Left ventricle myocardium superior (tissue), 1 donor: Measurements from ENCODE around the gene C1QTNF7. TPM values are rescaled to one million over a fixed set of nuclear protein-coding genes. Genes with fewer than 3 reads are reported as not detected.

ENCODE experiments used
- ATAC-seq: fragments of 200-7000 bp; cut with Tn5 transposase; one replicate; pipeline ENCODE4 v1.9.1; 2020; ENCODE audit warnings: mild to moderate bottlenecking, moderate library complexity
- DNase-seq: peaks from one replicate; pipeline ENCODE4 v3.0.0-alpha.2; 2020
- intact Hi-C: fragments of 100-400 bp; cut with micrococcal nuclease; formaldehyde crosslinking; loops from one replicate; pipeline ENCODE4 v1.11.0; 2022
- total RNA-seq: library from RNA; stranded (reverse); fragmentation: NEBNext Ultra II Directional; extraction: Animal tissue kit (Norgen Biotek cat#: 25700); gene quantifications from one replicate; pipeline ENCODE4 v1.2.1, GENCODE V29; 2021
- donor health status: DM: no; HTN: yes; CAD: no; lungs with severe emphysema.

C1QTNF7 gene
- total RNA-seq, 1 donor from 2014 or later = 3.1 TPM

DNA sequence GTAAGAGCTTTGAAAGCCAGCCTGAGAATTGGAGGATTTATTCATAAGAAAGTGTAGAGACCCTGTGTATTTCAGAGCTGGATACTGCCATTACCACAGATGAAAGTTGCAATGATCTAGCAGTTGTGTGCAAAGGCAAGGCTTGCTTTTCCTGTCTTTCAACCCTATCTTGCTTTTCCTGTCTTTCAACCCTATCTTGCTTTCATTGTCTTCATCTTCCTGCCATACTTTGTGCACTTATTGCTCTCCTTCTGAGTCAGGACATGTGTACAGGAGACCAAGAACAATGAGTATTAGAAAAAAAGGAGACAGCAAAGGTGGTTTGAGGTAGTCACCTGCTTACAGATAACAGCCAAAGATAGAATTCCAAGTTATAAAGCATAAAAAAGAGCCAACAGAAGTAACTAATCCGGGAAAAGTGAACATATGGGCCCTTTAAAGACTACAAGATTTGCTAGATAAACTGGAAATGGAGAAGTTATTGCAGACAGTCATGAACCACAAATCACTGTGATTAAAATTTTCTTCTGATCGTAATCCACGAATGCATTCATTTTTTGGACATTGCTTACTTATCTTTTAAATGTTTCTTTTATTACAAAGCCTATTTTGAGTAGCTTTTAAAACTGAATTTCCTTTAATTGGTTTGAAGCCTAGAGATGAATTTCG is 17.2 kb downstream of the C1QTNF7 start:
- DNase-seq (no peak), ATAC-seq (no peak)
- intact Hi-C loops = no loop called here

DNA sequence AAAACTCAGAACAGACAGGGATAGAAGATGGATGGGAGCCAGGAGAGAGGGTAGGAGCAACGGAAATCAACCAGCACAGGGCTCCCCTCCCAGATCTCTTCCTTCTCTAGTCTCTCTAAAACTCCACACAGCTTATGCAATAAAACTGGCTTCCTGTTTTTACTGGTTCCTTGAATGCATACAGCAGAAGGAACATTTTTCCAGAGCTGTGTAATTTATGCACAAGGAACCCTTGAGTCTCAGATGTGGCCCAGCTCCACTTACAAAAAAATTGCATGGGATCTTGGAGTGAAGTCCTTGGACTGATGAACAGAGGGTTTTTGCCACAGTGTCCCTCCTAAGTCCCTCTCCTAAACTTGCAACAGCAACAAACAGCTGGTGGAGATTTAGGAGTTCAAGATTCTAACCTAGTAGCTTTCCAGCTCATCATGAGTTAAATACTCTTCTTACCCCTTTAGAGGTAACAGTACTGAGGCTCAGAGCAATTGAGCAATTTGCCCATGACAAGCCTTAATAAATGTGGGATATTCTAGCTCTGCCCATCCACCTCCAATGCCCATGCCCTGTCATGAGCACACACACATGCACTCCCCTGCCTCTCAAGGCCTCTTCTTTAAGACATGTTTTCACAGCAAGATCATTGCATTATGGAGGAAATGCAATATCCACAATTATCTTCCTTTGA is 23.5 kb downstream of the C1QTNF7 start:
- DNase-seq (no peak), ATAC-seq (peak; percentile 71)
- intact Hi-C loops = loop anchor here (10.0 kb wide), 1 partner anchor 47 kb away; no protein-coding TSS in a partner anchor

DNA sequence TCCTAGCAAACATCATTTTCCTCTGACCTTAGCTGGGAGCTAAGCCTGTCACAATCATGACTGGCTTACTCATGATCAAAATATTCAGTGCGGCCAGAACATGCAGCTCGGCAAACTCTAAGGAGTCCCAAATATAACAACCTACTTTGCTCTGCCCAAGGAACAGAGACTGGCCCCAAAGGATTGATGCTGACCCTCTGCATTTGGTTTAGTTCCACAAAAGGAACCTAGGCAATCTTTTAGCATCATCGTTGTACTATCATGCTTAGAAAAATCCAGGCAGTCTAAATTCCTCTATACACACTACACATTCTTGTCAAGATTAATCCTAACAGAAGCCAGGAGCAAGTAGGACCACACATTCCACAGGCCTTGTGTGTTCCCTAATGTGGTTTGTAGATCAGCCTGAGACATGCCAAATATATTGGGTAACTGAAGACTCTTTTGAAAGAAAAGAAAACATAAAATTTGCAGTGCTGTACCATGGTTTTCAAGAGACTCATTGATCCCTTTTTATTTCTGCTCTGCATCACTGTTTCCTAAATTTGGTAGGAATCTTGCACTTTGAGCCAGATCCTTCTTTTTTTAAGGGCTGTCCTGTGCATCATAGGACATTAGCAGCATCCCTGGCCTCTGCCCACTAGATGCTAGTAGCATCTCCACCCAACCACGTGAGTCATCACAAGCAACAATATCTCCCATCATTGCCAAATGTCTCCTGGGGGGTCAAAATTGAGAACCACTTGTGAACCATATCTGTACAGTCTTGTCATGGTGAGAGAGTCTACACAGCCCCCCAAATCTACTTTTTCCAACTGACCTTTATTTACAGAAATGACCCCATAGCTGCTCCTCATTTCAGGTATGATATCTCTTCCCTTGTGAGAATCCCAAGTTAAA is 24.3 kb downstream of the C1QTNF7 start:
- ATAC-seq (peak; percentile 82), DNase-seq (no peak)
- intact Hi-C loops = loop anchor here (10.0 kb wide), 1 partner anchor 47 kb away; no protein-coding TSS in a partner anchor

DNA sequence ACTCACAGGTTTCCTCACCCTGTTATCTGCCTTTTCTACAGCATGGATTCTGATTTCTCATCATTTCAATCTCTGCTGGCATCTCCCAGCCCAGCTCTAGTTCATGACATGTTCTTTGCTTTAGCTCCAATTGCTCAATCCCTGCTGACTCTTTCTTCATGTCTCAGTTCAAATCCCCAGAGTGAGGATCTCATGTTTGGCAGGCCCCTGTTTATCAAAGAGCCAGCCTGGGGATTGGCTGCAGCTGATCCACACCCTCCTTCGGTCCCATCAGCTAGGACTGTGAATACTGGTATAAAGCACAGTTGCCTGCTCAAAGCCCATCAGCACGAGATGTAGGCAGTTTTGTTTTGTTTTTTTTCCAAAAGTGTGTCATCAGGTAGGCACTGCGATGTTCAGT is 27.5 kb downstream of the C1QTNF7 start:
- DNase-seq (peak; percentile 49), ATAC-seq (peak; percentile 77)
- intact Hi-C loops = loop anchor here (10.0 kb wide), 1 partner anchor 50 kb away; no protein-coding TSS in a partner anchor

DNA sequence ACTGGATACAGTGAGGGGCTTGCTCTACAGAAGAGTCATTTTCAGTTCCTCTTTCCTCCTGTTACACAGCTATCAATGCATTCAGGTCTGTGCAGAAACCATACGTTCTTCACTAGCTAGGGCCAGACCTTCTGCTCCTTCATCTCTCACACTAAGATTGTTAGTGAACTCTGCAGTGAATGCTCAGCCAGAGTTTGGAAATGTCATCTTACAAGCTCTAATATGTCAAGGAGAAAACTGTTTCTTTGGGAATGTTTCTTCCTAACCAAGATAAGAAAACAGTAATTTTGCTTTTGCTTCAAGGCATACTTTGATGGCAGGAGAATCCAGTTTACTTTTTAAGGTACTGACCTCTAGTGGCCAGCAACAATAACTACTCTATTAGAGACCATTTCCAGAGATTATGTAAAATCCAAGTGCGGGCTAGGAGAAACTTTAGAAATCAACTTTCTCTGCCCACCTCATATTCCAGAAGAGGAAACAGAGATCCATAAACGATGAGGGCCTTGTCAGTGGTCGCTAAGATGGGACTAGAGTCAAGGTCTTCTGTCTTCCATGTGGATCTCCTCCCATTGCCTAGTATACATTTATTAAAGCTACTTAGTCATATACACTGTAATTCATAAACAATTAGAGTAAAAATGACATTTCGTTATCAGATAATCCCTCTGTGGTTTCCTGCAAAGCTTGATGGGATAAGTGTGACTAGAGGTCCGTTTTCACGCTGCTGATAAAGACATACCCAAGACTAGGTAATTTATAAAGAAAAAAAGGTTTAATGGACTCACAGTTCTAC is 29.8 kb downstream of the C1QTNF7 start:
- DNase-seq = no peak
- intact Hi-C loops = loop anchor here (2.0 to 10.0 kb wide), 3 partner anchors 53 to 227 kb away; no protein-coding TSS in a partner anchor

DNA sequence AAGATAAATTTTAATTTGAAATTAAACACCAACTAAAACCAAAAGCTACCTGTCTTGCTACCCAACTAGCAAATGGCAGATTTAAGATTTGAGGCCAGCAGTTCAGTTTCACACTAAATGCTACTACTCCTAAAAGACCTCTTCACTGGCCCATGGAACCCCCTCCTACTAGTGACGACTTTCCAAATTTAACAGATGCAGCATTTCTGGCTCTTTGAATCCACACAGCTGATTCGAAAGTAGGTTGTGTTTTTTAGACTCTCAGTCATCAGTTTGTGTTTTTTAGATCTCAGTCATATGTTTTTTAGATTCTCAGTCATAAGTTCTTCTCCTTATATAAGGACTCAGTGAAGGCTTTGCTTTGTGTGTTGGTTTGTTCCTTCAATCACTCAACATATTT is 30.8 kb downstream of the C1QTNF7 start:
- DNase-seq = no peak
- no peak for ATAC-seq
- intact Hi-C loops = loop anchor here (10.0 kb wide), 1 partner anchor 54 kb away; no protein-coding TSS in a partner anchor

More for the DNA sequence above, 29.8 kb downstream of the C1QTNF7 start:
- ATAC-seq = peak; percentile 74

DNA sequence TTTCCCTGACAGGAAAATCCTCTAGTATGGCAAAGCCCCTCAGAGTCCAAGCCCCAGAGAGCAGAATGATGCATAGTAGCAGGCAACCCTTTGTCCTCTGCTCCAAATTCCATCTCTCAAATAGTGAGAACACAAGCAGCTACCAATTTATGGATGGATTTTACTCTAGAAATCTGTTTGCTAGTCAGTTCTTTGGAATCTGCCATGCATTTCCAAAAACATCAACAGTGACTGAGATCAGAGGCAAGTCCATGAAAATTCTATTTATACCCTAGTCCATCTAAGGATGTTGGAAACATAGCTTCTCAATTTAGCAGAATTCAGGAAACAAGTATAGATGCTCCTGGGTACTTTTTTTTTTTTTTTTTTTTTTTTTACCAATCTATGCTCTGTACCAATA is 31.9 kb downstream of the C1QTNF7 start:
- ATAC-seq = no peak
- intact Hi-C loops = loop anchor here (10.0 kb wide), 1 partner anchor 55 kb away; no protein-coding TSS in a partner anchor
- no peak for DNase-seq

DNA sequence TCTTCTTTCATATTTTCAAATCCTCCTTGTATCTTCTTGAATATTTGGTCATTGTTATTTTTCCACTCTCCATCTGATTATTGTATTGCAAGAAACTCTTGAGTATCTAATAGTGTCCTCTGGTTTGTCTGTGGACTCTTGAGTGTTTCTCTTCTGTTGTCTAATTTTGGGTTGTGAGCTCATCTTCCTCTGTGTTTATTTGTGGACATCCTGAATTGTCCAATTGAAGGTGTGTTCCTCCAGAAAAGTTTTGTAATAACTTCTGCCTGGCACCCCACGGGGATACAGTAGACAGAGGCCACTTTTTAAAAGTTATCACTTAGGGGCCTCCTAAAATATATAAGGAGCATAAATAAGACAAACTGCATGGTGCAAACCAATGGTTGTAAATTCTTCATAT is 38.8 kb downstream of the C1QTNF7 start:
- intact Hi-C loops = no loop called here
- ATAC-seq = peak; percentile 22
- DNase-seq = no peak

DNA sequence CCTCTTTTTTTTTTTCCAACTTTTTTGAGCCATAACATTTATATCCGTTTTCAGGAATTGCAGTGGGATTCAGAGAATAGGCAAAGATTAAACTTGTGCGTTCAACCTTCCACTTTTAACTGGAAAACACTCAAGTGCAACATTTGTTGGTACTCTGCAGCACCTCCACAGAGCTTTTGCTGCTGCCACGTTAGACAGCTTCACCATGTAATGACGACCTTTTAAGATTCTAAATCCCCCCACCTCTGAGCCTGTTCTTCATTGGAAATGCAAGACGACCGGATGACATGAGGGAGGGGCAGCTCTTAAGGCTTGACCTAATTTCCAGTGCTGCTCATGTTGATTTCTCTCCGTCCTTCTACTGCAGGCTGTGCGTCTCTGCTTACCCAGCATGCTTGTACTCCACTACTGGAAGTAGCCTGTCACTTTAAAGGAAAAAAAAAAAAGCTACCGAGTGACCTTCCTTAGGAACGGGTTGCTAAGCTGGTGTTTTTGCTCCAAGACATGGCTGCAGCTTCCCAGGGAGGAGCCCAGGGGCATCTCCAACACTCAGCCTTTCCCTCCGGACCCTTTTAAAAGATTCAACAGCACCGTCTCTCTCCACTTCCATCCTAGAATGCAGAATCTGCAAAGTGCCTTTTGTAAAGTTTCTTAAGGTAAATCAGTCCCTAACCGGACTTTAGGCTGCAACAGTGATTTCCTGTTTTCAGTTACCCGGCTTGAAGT is 41.7 kb downstream of the C1QTNF7 start, which contains the start of gene CC2D2A:
Gene CC2D2A (plus strand): TSS at position 481 of the 726 bp plus-strand sequence. CDS start 6,051 bp downstream, outside the sequence.
- DNase-seq (no peak), ATAC-seq (peak; percentile 92)
- intact Hi-C loops = no loop called here

DNA sequence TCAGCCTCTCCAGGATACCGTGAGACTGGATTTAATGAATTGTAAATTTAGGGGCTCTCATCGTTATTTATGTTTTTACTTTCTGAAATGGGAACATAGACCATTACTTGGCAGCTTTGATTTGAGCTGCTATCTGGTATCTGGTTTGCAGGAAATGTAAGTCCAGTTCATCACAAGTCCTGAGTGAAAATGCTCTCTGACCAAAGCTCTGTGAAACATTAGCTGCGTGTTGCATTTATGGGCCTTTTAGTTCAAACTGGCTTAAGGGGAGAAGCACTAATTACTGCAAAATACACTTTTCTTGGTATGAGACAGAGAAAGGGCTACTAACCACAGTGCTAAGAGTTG is 42.3 kb downstream of the C1QTNF7 start:
- intact Hi-C loops = no loop called here
- DNase-seq (no peak), ATAC-seq (peak; percentile 30)

DNA sequence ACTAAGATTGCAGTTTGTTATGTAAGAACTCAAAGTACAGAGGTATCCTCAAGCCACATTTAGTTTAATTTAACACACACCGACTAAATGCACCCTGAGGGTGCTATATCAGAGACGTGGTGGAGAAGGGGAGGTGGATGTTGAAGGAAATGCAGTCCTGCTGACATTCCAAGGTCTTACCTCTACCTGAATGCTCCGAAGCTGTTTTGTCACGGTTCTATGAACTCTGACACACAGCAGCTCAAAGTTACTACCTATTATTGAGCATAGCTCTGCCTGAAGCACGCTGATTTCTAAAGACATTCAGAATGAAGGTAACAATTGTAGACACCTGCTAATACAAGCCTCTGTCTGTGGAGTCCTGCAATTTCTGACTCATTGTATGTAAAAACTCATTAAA is 48.6 kb downstream of the C1QTNF7 start:
- ATAC-seq = no peak
- intact Hi-C loops = no loop called here
- no peak for DNase-seq

DNA sequence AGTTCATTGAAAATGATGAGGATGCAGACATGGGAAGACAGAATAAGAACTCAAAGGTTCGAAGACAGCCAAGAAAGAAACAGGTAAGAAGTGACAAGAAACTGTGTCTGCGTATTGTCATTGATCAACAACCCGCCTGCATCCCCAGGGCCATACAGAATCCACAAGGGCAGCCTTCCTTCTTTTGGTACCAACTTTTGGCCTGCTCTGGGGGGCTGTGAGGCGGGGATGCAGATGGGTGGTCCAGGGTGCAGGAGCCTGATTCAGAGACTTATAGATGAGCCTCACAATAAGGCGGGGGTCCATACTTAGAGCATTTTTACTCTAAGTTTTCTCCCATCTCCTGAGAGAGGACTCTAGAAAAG is 50.9 kb downstream of the C1QTNF7 start:
- ATAC-seq (no peak), DNase-seq (no peak)
- intact Hi-C loops = no loop called here

DNA sequence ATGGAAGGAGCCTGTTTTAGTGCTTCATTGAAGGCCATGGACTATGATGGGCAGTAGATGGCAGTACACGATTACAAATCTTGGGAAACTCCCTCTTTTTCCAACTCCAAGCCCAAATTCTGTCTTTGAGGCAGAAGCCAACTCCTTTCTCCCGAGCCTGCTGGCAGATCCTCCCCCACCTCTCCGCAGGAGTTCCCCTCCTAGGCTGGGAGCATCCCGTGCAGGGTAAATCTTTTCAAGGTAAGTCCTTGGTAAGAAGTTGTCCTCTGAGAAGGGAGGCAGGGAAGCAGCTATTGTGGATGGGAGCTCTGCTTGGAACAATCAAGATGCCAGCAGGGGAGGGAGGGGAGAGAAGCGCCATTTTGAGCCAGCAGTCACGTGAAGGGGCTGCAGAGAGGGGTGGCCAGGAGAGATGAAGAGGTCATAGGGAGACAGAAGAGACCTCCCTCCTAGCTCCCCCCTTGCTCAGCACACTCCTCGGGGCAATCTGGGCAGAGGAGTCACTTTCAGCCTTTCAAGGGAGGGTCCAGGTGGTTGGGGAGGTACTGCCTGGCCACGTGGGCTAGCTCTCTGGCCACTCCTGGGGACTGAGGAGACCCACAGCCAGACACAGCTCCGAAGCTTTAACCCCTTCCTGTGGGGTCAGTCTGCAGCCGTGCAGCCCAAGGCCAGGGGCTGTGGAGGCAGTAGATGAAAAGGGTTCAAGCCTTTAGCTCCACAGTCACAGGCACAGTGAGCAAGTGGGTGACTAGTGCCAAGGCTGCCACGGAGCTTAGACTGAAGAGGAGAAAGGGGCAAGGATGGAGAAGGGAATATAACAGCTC is 51.5 kb downstream of the C1QTNF7 start:
- DNase-seq = peak; percentile 39
- intact Hi-C loops = no loop called here
- peak; percentile 87 for ATAC-seq

DNA sequence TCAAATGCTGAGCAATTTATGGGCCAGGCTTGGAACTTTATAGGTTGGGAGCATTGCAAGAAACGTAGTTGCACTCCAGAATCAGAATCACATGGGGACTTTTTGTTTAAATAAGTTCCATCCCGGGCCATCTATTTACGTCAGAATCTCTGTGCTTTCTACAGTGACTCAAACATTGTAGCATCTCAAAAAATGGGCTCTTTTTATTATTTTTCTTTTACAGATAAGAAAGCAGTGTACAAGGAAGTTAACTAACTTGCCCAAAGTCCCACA is 52.0 kb downstream of the C1QTNF7 start:
- DNase-seq (no peak), ATAC-seq (peak; percentile 39)
- intact Hi-C loops = loop anchor here (10.0 kb wide), 1 partner anchor 175 kb away; the partner anchor contains the start of gene FBXL5

DNA sequence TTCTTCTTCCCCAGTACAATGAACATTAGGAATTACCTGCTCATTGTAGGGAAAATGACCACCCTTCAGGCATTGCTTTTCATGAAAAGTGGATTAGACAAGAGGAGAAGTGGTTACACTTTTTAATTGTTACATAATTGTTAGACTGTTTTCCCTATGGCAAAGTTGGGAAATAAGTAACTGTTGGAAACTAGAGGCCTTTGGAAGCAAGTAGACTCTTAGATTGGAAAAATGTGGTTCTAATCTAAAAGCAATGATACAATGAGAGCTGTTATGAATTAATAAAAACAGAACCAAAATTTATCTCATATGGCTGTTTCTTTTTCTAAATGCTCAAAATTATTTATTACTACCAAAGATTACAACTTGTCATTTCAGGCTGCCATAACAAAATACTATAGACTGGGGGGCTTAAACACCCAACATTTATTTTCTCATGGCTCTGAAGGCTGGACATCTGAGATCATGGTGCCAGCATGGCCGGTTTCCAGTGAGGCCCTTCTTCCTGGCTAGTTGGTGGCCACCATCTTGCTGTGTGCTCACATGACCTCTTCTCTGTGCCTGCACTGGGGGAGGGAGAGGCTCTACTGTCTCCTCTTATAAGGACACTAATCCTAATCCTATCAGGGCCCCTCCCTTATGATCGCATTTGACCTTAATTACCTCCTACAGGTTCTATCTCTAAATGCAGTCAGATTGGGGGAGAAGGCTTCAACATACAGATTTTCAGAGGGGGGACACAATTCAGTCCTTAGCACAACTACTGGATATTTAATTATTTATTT is 54.3 kb downstream of the C1QTNF7 start:
- no peak for ATAC-seq
- intact Hi-C loops = loop anchor here (10.0 kb wide), 1 partner anchor 173 kb away; the partner anchor contains the start of gene FBXL5
- no peak for DNase-seq

DNA sequence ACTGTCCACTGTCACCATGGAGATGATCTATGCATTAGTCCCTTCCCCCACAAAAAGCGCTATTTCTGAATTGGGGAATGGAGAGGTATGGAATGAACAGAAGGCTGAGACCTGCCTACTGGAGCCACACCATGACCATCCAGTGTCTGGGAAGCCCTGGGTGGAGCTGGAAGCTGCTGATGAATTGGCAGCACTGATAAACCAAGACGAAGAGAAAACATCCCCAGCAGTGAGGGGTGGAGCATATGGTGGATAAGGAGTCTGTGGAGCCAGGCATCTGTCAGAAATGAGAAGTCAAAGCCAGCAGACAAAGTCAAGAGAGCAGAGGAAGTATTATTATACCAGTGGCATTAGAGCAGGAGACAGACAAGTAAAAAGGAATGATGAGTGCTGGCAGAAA is 55.0 kb downstream of the C1QTNF7 start:
- ATAC-seq (peak; percentile 8), DNase-seq (no peak)
- intact Hi-C loops = loop anchor here (10.0 kb wide), 1 partner anchor 172 kb away; the partner anchor contains the start of gene FBXL5
